HL-60 (cell line): ENCODE results near the gene PLA2G4C.

Experiments used
- POLR2AphosphoS5 ChIP-seq: IDR thresholded peaks from 2 replicates; pipeline ENCODE4 v1.6.1; 2012; ENCODE audit warnings: low read depth
- TF ChIP-seq, protein P1 (sequence below): IDR thresholded peaks from one replicate; pipeline ENCODE4 v1.5.1; 2011; ENCODE audit warnings: low read length, control low read depth, inconsistent platforms; ENCODE audit not compliant: insufficient read depth

DNA sequence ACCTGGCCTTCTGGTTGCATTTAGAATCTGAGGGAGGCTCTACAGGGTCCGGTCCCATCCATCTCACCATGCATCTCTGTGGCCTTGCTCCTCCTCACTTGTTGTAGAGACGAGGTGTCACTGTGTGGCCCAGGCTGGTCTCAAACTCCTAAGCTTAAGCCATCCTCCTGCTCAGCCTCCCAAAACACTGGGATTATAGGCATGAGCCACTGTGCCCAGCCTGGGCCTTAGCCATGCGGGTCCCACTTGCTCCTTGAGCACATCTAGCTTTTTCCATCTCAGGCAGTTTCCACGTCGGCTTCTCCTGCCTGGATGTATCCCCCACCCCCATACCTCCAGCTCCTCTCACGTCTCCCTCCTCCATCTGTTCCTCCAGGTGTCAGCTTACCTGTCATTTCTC lies 106.4 kb downstream of the PLA2G4C start:
- TF ChIP-seq, protein P1, sequence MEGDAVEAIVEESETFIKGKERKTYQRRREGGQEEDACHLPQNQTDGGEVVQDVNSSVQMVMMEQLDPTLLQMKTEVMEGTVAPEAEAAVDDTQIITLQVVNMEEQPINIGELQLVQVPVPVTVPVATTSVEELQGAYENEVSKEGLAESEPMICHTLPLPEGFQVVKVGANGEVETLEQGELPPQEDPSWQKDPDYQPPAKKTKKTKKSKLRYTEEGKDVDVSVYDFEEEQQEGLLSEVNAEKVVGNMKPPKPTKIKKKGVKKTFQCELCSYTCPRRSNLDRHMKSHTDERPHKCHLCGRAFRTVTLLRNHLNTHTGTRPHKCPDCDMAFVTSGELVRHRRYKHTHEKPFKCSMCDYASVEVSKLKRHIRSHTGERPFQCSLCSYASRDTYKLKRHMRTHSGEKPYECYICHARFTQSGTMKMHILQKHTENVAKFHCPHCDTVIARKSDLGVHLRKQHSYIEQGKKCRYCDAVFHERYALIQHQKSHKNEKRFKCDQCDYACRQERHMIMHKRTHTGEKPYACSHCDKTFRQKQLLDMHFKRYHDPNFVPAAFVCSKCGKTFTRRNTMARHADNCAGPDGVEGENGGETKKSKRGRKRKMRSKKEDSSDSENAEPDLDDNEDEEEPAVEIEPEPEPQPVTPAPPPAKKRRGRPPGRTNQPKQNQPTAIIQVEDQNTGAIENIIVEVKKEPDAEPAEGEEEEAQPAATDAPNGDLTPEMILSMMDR = no peak
- no peak for TF ChIP-seq POLR2AphosphoS5
